Astrocyte (in vitro differentiated cells and primary cell): ENCODE results near the gene TPST2.

ENCODE experiments used
- EZH2 ChIP-seq: IDR thresholded peaks from 2 replicates; pipeline ENCODE4 v1.6.1; 2012; ENCODE audit warnings: mild to moderate bottlenecking, low read length, inconsistent platforms; ENCODE audit not compliant: insufficient read depth
- TF ChIP-seq, protein P1 (sequence below): IDR thresholded peaks from 2 replicates; pipeline ENCODE4 v1.5.1; 2011; ENCODE audit warnings: low read depth, mild to moderate bottlenecking, inconsistent platforms, low read length, moderate library complexity; ENCODE audit not compliant: insufficient read depth

DNA sequence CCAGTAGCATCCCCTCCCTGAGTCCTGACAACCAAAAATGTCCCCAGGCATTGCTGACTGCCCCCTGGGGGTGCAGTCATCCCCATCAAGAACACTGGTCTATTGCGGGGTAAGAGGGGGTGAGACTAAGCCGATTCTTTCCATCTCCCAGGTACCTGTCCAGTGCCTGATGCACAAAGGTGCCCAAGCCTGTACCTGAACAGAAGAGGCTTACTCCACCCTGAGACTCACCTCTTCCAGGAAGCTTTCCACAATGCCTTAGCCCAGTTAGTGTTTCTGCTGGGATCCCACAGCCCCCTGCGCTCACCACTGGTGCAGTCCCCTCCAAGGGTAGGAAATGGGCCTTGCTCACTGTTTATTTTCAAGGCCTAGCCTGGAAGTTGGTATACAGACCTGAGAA lies 22.9 kb downstream of the TPST2 start:
- TF ChIP-seq, protein P1, sequence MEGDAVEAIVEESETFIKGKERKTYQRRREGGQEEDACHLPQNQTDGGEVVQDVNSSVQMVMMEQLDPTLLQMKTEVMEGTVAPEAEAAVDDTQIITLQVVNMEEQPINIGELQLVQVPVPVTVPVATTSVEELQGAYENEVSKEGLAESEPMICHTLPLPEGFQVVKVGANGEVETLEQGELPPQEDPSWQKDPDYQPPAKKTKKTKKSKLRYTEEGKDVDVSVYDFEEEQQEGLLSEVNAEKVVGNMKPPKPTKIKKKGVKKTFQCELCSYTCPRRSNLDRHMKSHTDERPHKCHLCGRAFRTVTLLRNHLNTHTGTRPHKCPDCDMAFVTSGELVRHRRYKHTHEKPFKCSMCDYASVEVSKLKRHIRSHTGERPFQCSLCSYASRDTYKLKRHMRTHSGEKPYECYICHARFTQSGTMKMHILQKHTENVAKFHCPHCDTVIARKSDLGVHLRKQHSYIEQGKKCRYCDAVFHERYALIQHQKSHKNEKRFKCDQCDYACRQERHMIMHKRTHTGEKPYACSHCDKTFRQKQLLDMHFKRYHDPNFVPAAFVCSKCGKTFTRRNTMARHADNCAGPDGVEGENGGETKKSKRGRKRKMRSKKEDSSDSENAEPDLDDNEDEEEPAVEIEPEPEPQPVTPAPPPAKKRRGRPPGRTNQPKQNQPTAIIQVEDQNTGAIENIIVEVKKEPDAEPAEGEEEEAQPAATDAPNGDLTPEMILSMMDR = no peak
- TF ChIP-seq EZH2 = no peak
